GM20431 (cell line): ENCODE results near the gene MALAT1.
"Not testable (repeated sequence)": the region's sequence is repeated elsewhere in the genome, so short reads cannot be mapped to it uniquely, and the experiment has no call there.

ENCODE experiments used
- in situ Hi-C: fragments of 300-500 bp; cut with MseI, MboI; formaldehyde crosslinking; loops from one replicate; pipeline ENCODE4 v1.15.0; 2020; ENCODE audit warnings: low sequenced_read_pairs; ENCODE audit not compliant: unreplicated experiment

Gene MALAT1

DNA sequence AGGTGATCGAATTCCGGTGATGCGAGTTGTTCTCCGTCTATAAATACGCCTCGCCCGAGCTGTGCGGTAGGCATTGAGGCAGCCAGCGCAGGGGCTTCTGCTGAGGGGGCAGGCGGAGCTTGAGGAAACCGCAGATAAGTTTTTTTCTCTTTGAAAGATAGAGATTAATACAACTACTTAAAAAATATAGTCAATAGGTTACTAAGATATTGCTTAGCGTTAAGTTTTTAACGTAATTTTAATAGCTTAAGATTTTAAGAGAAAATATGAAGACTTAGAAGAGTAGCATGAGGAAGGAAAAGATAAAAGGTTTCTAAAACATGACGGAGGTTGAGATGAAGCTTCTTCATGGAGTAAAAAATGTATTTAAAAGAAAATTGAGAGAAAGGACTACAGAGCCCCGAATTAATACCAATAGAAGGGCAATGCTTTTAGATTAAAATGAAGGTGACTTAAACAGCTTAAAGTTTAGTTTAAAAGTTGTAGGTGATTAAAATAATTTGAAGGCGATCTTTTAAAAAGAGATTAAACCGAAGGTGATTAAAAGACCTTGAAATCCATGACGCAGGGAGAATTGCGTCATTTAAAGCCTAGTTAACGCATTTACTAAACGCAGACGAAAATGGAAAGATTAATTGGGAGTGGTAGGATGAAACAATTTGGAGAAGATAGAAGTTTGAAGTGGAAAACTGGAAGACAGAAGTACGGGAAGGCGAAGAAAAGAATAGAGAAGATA, at the start of gene MALAT1:
Gene MALAT1, plus strand, starts transcription at position 69 of the 736 bp plus-strand sequence.
- in situ Hi-C loops: no loop called here

DNA sequence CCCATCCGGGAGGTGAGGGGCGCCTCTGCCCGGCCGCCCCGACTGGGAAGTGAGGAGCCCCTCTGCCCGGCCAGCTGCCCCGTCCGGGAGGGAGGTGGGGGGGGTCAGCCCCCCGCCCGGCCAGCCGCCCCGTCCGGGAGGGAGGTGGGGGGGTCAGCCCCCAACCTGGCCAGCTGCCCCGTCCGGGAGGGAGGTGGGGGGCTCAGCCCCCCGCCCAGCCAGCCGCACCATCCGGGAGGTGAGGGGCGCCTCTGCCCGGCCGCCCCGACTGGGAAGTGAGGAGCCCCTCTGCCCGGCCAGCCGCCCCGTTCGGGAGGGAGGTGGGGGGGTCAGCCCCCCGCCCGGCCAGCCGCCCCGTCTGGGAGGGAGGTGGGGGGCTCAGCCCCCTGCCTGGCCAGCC, 47.5 kb upstream of the MALAT1 start:
- in situ Hi-C loops: not testable (repeated sequence)

DNA sequence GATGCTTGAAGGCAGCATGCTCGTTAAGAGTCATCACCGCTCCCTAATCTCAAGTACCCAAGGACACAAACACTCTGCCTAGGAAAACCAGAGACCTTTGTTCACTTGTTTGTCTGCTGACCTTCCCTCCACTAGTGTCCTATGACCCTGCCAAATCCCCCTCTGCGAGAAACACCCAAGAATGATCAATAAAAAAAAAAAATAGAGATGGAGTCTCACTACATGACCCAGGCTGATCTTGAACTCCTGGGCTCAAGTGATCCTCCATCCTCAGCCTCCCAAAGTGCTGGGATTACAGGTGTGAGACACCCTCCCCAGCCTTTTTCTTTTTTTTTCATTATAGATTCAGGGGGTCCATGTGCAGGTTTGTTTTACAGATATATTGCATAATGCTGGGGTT, 46.6 kb upstream of the MALAT1 start:
- in situ Hi-C loops: not testable (repeated sequence)

DNA sequence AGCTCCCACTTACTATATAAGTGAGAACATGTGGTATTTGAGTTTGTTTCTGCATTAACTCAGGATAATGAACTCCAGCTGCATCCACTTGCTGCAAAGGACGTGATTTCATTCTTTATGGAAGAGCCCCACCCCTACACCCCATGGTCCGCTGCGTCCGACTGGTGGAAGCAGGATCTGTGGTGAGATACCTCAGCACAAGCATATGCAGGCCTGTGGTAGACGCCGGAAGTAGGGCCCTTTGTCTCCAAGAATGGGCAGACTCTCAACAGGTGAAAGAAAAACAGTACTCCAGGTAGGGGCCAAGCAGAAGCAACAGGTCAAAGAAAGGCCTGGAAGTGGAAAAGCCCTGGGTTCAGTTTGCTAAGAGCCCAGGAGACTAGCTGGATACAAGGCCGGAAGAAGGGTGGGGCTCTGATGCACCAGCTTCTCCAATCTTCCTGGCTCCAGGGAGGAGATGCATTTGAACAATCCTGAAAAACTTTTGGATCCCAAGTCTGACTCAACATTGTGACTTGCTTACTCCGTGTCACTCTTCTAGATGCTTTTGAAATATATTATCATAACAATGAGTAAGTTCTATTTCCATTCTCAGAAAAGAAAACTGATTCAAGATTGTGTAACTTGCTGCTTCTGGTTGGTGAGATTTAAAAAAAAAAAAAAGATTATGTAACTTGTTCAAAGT, 45.9 kb upstream of the MALAT1 start:
- in situ Hi-C loops: no loop called here

DNA sequence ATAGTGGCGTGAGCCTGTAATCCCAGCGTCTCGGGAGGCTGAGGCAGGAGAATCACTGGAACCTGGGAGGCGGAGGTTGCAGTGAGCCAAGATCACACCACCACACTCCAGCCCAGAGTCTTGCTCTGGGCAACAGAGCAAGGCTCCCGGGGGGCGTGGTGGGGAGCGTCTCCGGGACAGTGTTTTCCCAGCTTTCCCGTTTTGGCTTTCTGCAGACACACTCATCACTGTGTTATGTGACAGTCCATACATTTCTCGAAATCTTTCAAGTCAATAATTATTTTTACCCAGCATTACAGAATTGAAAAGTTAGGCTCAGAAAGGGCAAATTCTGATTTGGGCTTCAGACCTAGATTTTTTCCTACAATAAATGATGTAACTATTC, 44.5 kb upstream of the MALAT1 start:
- in situ Hi-C loops: no loop called here

DNA sequence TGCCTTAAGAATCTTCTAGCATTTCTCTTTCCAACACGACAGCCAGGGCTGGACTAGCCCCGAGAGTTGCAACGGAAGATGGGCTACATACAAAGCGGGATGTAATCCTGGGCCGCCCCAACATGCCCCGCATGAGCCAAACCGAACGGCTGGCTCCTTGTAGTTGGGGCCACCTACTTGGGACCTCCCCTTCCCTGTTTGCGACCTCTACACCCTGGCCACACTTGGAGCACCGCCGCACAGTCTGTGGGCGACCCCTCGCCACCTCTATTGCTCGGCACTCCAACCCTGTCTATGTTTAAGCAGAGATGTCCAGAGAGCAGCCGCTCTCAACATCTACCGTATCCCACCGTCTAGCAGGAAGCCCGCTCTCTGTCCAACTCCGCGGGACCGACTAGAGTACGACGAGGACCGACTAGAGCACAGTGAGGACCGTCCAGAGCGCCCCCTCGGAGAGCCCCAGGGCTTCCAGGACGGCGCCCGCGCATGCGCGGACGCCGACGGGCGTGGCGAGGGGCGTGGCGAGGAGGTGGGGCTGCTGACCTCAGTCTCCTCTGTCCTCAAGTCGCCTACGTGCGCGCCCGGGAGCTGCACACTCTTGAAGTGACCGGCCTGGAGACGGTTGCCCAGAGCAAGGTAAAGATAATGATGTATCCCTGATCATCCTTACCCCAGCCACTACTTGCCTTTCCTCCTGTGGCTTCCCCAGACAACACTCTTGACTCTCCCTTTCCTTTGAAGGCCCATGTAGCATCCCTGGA, 44.0 kb upstream of the MALAT1 start:
- in situ Hi-C loops: no loop called here

DNA sequence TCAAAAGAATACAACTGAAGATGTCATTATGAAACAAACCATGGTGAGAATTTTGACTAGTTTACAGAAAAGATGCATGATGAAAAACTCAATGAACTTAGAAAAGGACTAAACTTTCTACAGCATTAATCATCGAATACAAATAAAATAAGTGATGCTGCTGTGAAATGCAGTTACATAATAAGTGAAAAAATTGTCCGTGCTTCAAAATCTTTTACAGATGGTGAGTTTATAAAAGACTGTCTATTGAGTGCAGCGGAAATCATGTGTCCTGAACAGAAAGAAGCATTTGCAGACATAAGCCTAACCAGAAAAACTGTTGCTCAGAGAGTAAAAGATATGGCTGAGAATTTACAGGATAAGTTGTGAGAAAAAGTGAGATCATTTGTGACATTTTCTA, 42.4 kb upstream of the MALAT1 start:
- in situ Hi-C loops: no loop called here

DNA sequence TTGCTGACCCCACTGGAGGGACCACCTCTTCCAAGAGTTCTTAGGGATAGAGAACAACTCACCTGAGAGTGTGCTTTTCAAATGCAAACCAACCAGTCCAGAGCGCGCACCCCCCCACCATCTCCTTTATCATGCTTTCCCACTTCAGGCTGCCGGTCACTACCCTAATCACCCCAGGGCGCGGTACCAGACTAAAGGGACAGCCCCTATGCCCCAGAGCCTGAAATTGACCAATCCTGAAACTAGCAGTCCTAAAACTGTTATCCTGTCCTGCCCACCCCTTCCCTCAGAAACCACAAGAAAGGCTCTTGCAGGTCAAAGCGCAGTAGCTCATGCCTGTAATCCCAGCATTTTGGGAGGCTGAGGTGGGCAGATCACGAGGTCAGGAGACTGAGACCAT, 39.3 kb upstream of the MALAT1 start:
- in situ Hi-C loops: no loop called here

DNA sequence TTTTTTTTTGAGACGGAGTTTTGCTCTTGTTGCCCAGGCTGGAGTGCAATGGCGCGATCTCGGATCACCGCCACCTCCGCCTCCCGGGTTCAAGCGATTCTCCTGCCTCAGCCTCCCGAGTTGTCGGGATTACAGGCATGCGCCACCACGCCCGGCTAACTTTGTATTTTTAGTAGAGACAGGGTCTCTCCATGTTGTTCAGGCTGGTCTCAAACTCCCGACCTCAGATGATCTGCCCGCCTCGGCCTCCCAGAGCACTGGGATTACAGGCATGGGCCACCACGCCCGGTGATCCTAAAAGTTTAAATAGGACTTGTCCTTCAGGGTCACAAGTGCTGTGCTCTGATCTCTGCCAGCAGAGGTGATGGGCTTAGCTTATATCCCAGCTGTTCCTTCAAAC, 33.4 kb upstream of the MALAT1 start:
- in situ Hi-C loops: not testable (repeated sequence)

DNA sequence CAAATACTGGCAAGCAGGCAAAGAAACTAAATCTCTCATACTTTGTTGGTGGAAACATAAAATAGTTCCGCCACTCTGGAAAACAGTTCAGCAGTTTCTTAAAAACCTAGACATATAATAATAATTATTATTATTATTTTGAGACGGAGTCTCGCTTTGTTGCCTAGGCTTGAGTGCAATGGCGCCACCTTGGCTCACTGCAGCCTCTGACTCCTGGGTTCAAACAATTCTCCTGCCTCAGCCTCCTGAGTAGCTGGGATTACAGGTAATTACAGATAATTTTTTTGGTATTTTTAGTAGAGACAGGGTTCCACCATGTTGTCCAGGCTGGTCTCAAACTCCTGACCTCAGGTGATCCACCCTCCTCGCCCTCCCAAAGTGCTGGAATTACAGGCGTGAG, 31.5 kb upstream of the MALAT1 start:
- in situ Hi-C loops: not testable (repeated sequence)

DNA sequence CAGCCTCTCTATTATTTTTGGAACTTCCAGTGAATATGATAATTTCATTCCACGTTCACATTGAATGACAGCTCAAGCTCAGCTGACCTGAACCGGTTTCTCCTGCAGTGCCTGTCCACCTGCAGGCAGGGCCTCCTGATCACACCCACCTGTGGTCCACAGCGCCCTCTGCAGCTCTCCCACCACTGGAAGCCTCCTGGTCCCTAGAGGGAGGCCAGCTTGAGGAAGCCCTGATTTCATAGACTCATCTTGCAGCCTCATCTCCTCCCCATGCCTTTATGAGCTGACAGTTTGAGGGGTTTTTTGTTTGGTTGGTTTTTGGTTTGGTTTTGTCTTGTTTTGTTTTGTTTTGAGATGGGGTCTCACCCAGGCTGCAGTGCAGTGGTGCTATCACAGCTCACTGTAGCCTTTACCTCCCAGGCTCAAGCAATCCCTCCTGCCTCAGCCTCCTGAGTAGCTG, 29.9 kb upstream of the MALAT1 start:
- in situ Hi-C loops: no loop called here

DNA sequence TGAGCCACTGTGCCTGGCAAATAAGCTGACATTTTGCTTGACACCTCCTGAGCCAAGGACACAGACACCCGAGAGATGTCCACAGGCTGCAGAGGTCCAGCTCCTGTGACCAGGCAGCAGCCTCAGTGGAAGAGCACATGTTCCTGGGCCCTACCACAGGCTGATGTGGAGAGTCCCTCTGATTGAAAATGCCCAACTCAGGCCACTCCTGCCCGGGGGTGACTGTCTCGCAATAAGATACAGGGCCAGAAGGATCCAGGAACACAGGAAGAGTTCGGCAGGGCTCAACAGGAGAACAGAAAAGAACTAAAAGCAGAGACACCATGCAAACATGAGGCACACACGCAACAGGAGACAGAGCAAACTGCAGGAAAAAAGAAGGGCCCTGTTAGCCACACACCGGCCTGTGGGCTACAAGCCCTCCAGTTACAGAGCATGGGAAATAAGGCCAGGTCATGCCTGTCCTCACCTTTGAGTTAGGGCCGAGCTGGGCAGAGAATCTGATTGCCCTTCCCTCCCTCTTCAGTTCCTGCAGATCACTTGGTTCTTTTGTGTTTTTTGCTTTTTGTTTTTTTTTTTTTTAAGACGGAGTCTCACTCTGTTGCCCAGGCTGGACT, 28.3 kb upstream of the MALAT1 start:
- in situ Hi-C loops: no loop called here

DNA sequence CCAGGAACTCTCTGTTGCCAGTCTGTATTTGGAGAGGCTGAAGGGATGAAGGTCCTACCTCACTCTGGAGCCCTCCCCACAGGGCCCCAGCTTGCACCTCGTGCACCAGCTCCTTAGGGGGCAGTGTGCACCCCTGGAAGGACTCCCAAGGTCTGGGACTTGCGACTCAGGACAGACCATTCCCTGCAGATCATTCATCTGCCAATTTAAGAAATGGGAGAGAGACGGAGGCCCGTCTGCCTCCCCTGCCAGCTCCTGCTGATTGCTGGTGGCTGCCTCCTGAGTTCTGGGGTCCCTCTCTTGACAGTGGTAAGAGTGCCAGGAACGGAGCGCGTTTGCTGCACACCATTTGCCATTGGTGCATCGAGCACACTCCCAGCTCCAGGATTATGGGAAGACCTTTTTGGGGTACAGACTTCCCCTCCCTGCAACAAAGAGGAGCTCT, 27.4 kb upstream of the MALAT1 start:
- in situ Hi-C loops: no loop called here

DNA sequence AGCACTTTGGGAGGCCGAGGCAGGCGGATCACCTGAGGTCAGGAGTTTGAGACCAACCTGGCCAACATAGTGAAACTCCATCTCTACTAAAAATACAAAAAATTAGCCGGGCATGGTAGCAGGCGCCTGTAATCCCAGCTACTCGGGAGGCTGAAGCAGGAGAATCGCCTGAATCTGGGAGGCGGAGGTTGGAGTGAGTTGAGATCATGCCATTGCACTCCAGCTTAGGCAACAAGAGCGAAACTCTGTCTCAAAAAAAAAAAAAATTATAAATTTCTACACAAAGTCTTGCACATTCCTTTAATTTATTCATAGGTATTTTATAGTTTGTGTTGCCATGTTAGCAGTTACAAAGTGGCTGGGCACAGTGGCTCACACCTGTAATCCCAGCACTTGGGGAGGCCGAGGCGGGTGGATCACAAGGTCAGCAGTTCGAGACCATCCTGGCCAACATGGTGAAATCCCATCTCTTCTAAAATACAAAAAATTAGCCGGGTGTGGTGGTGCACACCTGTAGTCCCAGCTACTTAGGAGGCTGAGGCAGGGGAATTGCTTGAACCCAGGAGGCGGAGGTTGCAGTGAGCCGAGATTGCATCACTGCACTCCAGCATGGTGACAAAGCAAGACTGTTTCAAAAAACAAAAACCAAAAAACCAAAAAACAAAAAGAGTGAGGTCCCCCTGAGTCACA, 26.1 kb upstream of the MALAT1 start:
- in situ Hi-C loops: not testable (repeated sequence)

DNA sequence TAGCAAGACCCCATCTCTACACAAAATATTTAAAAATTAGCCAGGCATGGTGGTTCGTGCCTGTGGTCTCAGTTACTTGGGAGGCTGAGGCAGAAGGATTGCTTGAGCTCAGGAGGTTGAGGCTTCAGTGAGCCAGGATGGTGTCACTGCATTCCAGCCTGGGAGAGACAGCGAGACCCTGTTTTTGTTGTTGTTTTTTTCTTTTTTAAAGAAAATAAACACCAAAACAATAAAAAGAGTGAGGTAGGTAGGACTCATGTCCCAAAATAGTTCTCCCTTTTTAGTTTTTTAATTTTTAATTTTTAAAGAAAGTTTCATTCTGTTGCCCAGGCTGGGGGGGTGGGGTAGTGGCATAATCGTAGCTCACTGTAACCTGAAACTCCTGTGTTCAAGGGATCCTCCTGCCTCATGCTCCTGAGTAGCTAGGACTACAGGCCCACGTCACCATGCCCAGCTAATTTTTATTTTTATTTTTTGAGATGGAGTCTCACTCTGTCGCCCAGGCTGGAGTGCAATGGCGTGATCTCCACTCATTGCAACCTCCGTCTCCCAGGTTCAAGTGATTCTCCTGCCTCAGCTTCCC, 25.5 kb upstream of the MALAT1 start:
- in situ Hi-C loops: no loop called here

DNA sequence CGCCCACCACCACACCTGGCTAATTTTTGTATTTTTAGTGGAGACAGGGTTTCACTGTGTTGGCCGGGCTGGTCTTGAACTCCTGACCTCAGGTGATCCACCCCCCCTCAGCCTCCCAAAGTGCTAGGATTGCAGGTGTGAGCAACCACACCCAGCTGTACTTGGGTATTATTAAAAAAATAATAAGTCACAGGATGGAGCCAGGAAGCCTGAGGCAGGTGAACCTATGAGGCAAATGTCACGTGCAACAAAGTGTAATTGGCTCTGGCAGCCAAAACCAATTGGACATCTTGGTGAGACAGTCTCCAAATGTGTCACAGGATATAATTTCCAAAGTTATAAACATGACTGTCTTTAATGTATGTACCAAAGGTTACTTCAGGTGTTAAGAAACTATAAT, 24.0 kb upstream of the MALAT1 start:
- in situ Hi-C loops: no loop called here

DNA sequence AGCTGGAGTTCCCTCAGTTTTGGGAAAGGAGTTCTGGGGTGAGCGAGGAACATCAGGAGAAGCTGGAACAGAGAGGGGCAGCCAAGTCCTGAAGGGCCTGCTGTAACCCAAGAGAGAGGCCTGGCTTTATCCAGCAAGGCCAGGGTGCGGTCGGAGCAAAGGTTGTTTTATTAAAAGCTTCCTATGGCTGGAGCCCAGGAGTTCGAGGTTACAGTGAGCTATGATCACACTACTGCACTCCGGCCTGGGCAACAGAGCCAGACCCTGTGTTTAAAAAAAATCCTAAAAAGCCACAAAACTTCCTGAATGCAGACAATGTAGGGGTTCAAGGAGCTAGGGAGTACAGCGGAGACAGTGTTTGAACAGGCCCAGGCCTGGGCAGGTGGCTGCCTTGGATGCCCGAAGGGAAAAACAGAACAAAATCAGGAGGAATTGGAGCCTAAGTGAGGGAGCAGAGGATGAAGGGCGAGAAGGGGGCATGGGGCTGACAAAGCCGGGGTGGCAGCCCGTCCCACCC, 22.2 kb upstream of the MALAT1 start:
- in situ Hi-C loops: no loop called here

DNA sequence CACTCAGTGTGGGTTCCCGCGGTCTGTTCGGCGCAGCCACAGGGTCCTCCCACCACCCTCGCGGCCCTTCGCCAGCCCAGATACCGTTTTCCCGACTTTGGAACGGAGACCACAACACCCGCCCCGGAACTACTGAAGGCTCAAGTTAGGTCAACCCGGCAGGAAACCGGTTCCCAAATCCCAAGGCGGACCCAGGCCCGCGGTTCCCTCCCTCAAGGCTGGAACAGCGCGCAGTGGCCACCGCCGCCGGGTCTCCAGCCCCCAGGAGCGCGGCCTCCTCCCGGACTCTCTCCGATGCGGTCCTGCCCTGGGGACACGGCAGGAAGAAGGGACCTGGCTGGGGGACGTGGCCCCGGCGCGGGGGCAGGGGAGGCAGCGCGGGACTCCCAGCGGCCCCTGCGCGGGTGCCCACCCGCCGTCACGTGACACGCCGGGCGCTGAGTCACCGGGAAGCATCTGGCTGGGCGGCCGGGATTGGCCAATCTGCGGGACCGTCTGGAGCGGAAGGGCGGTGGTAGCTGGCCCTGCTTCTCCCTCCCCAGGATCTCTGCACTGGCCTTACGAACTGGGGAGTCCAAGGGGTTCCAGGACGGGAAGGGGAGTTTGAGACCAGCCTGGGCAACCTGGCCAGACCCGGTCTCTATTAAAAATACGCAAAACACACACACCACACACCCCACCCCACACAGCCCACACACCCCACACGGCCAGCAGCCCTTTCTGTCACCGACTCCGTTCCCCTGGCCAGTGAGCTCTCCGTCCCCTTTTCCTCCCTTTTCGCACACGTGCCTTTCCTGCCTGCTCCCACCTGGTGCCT, 21.5 kb upstream of the MALAT1 start:
- in situ Hi-C loops: no loop called here
